ENCODE measurements around the gene CIDEB. TPM values are rescaled to one million over a fixed set of nuclear protein-coding genes. Genes with fewer than 3 reads are reported as not detected.

Gene CIDEB
- total and polyA plus RNA-seq, 9 of the 15 experiments (the other 6 are each of a cell fraction or from before 2014, with no cell fraction given), result 0.03 to 0.35 (median 0.09) TPM; not detected in 3

GRCh38 chr14:24255931-24256711, 51.7 kb downstream of the CIDEB start:
- no peaks in the 10 kb centered on the region for H3K27me3 ChIP-seq (ENCODE audit: control insufficient read depth in 2 of 2, insufficient read depth in 2 of 2, low read length in 2 of 2)
- H3K4me2 ChIP-seq (ENCODE audit: insufficient read depth, low read length), result peak overlapping the region; percentile 67
- H3K9me1 ChIP-seq (ENCODE audit: control insufficient read depth, insufficient read depth, low read length), result no peaks in the 10 kb centered on the region
- intact Hi-C loops (cut with micrococcal nuclease) (no loop called here), in situ Hi-C loops (cut with MboI) (no loop called here)
- H2AFZ ChIP-seq (ENCODE audit: low read depth, low read length), result peak overlapping the region; percentile 82
- peak overlapping the region; percentile 44 to 81 for H3K9ac ChIP-seq (ENCODE audit: insufficient read depth in 1 of 2, low read depth in 2 of 2, low read length in 2 of 2)
- H3K79me2 ChIP-seq (ENCODE audit: control insufficient read depth, insufficient read depth, low read length), result no peaks in the 10 kb centered on the region
- H3K9me3 ChIP-seq (replicated peaks; ENCODE audit: control insufficient read depth, insufficient read depth, low read depth, low read length), result no peaks in the 10 kb centered on the region
- ChIA-PET POLR2A (interaction anchor here (0.6 to 1.6 kb wide), 5 partner anchors 13 to 44 kb away, joined by 3 to 7 read pairs (median 4); partner anchors contain the start of genes DHRS1, NOP9 and RABGGTA), CTCF (ENCODE audit: low intra/inter-chr PET ratio) (no interaction called here)
- ATAC-seq, result peak; percentile 90
- H4K20me1 ChIP-seq (replicated peaks; ENCODE audit: control insufficient read depth, insufficient read depth, low read length), result no peaks in the 10 kb centered on the region
- H3K27ac ChIP-seq (ENCODE audit: extremely low read depth, low read depth, low read length), result peak overlapping the region; percentile 62
- WGBS (ENCODE audit: insufficient coverage, low coverage, missing lambda C conversion rate), result 6% methylated on average over 7 of the region's 12 CpGs
- H3K4me3 ChIP-seq, result no peak overlapping the region
- FAIRE-seq, result peak; percentile 99
- H3K4me1 ChIP-seq (replicated peaks in 1 of 2; ENCODE audit: control insufficient read depth in 2 of 2, insufficient read depth in 2 of 2, low read length in 2 of 2), result peaks cover 22 to 50% of the 10 kb centered on the region in 2 experiments; a peak in 4 of 5 replicates
- no TSS peak for BruUV-seq (replicated peaks)
- no peaks in the 10 kb centered on the region; the same call in 1 of the 3 replicates for H3K36me3 ChIP-seq (ENCODE audit: control insufficient read depth, insufficient read depth, low read length)
- DNase-seq (ENCODE audit: extremely low read depth in 1 of 4, low spot score in 3 of 4), result peak; percentile 65 to 90 (median 78)
- TF ChIP-seq ZNF318 (IDR thresholded peaks at IDR 0.05; ENCODE audit: borderline replicate concordance in 1 of 2, low read depth in 1 of 2) (no peak), NFATC3 (IDR thresholded peaks at IDR 0.05) (no peak), HINFP (tag; conservative IDR thresholded peaks at IDR 0.05; ENCODE audit: low read depth) (no peak), TBL1XR1 (IDR thresholded peaks at IDR 0.05; ENCODE audit: low read length in 2 of 2) (peak in 1 of 2 experiments; percentile 60; a peak in 1 of 4 replicates), PRDM10 (IDR thresholded peaks at IDR 0.05; ENCODE audit: partially characterized antibody) (no peak)

Measured in K562 (cell line).